HepG2 (cell line): ENCODE data around the gene C9orf43.

Source experiments
- ARID2 ChIP-seq: sonication (generic); formaldehyde crosslinking; IDR thresholded peaks from 2 replicates; pipeline ENCODE4 v1.8.1; 2022; ENCODE audit warnings: mild to moderate bottlenecking, missing genetic modification reagents, borderline replicate concordance
- CBX5 ChIP-seq: sonication (generic); formaldehyde crosslinking; IDR thresholded peaks from 2 replicates; pipeline ENCODE4 v1.4.0; 2020; ENCODE audit warnings: missing genetic modification reagents, borderline replicate concordance
- ELF3 ChIP-seq: IDR thresholded peaks from 2 replicates; pipeline ENCODE4 v1.6.1; 2016; ENCODE audit warnings: missing genetic modification reagents, missing compliant biosample characterization
- EP300 ChIP-seq, 3 experiments: sonication (generic) in 1 of 3; formaldehyde crosslinking in 1 of 3; IDR thresholded peaks; 2 replicates each; pipeline versions ENCODE4 v1.5.1 to v1.6.1; 2011 to 2020; ENCODE audit warnings: low read depth in 2 of 3, low read length in 2 of 3, borderline replicate concordance in 1 of 3, improper control_type of control experiment in 1 of 3, mild to moderate bottlenecking in 1 of 3, missing genetic modification reagents in 1 of 3, moderate library complexity in 1 of 3
- HDAC6 ChIP-seq: fragments of 200-600 bp; sonication (generic); IDR thresholded peaks from 2 replicates; pipeline ENCODE4 v1.7.0; 2017; ENCODE audit warnings: mild to moderate bottlenecking, antibody characterized with exemption, low read length, low read depth
- PLRG1 ChIP-seq: fragments of 450-650 bp; conservative IDR thresholded peaks from 2 replicates; pipeline ENCODE4 v1.6.1; 2016
- SMC3 ChIP-seq: IDR thresholded peaks from 2 replicates; pipeline ENCODE4 v1.6.1; 2011; ENCODE audit warnings: low read length, improper control_type of control experiment
- ZBTB8A ChIP-seq: sonication (generic); formaldehyde crosslinking; IDR thresholded peaks from 2 replicates; pipeline ENCODE4 v1.4.0; 2020; ENCODE audit warnings: mild to moderate bottlenecking, low read depth, missing genetic modification reagents, borderline replicate concordance
- TF ChIP-seq, protein P1 (sequence below): sonication (generic); formaldehyde crosslinking; IDR thresholded peaks from 2 replicates; pipeline ENCODE4 v1.5.0; 2020; ENCODE audit warnings: mild to moderate bottlenecking, missing genetic modification reagents, moderate library complexity
- TF ChIP-seq, protein P2 (sequence below): sonication (generic); formaldehyde crosslinking; IDR thresholded peaks from 2 replicates; pipeline ENCODE4 v1.4.0; 2020; ENCODE audit warnings: missing genetic modification reagents, mild to moderate bottlenecking, borderline replicate concordance

DNA sequence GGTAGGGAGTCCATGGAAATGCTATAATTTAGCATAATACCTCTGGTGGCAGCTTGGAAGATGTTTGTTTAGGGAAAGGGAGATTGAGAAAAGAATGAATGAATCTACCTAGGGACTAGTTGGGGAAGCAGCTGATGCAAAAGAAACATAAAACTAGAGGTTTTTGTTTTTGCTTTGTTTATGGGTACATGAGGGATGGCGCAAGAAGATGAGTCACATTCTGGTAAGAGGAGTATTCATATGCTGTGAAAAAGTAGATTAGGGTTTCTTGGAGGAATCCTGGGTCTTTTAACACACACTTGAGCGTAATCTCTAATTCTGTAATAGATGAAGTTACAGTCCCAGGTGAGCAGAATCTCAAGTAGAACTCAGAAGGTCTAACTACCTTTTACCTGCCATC, 17.1 kb downstream of the C9orf43 start:
- TF ChIP-seq ARID2 (CRISPR knock-in tag) (no peak), HDAC6 (no peak), CBX5 (CRISPR knock-in tag) (no peak), EP300 (IDR thresholded peaks at IDR 0.05; ENCODE audit: low read depth in 2 of 2, low read length in 2 of 2) (no peak), EP300 (CRISPR knock-in tag; IDR thresholded peaks at IDR 0.05; ENCODE audit: borderline replicate concordance) (no peak), SMC3 (no peak), ELF3 (CRISPR knock-in tag) (no peak), ZBTB8A (CRISPR knock-in tag) (no peak), PLRG1 (no peak)
- TF ChIP-seq, protein P1, sequence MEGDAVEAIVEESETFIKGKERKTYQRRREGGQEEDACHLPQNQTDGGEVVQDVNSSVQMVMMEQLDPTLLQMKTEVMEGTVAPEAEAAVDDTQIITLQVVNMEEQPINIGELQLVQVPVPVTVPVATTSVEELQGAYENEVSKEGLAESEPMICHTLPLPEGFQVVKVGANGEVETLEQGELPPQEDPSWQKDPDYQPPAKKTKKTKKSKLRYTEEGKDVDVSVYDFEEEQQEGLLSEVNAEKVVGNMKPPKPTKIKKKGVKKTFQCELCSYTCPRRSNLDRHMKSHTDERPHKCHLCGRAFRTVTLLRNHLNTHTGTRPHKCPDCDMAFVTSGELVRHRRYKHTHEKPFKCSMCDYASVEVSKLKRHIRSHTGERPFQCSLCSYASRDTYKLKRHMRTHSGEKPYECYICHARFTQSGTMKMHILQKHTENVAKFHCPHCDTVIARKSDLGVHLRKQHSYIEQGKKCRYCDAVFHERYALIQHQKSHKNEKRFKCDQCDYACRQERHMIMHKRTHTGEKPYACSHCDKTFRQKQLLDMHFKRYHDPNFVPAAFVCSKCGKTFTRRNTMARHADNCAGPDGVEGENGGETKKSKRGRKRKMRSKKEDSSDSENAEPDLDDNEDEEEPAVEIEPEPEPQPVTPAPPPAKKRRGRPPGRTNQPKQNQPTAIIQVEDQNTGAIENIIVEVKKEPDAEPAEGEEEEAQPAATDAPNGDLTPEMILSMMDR (CRISPR knock-in tag) = no peak
- TF ChIP-seq, protein P2, sequence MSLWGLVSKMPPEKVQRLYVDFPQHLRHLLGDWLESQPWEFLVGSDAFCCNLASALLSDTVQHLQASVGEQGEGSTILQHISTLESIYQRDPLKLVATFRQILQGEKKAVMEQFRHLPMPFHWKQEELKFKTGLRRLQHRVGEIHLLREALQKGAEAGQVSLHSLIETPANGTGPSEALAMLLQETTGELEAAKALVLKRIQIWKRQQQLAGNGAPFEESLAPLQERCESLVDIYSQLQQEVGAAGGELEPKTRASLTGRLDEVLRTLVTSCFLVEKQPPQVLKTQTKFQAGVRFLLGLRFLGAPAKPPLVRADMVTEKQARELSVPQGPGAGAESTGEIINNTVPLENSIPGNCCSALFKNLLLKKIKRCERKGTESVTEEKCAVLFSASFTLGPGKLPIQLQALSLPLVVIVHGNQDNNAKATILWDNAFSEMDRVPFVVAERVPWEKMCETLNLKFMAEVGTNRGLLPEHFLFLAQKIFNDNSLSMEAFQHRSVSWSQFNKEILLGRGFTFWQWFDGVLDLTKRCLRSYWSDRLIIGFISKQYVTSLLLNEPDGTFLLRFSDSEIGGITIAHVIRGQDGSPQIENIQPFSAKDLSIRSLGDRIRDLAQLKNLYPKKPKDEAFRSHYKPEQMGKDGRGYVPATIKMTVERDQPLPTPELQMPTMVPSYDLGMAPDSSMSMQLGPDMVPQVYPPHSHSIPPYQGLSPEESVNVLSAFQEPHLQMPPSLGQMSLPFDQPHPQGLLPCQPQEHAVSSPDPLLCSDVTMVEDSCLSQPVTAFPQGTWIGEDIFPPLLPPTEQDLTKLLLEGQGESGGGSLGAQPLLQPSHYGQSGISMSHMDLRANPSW (CRISPR knock-in tag) = no peak
